ENCODE results near the gene OR6K6. TPM values are rescaled to one million over a fixed set of nuclear protein-coding genes. Genes with fewer than 3 reads are reported as not detected.

OR6K6 gene
- polyA plus RNA-seq, 1 of the 3 experiments (the other 2 are of a cell fraction): not detected

DNA sequence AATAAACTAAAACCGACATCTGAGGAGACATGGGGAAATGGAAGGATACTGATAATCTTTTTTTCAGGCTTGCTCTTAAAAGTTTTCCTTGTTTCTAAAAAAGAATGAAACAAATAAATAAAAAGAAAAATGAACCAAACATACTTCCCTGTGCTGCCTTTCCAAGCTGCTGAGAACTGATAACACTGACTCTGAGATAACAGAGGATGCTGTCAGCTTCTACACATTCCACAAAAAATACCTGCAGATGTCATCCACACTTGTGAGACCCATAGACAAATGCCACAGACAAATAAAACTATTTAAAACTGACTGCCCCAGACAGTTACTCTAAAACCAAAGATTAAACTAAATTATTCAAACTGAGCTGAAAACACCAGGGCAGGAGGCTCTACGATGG is 22.0 kb upstream of the OR6K6 start:
- ChIA-PET CTCF (no interaction called here), POLR2A (no interaction called here)
- H3K9me3 ChIP-seq: no peaks in the 10 kb centered on the region
- H3K4me2 ChIP-seq: no peak overlapping the region
- H3K9ac ChIP-seq: no peak overlapping the region
- TF ChIP-seq JUND (IDR thresholded peaks at IDR 0.05): no peak
- no peak for TF ChIP-seq RFX5 (IDR thresholded peaks at IDR 0.05; ENCODE audit: low read length)
- TF ChIP-seq NFIC (IDR thresholded peaks at IDR 0.05; ENCODE audit: borderline replicate concordance): no peak
- DNase-seq: no peak
- H3K4me1 ChIP-seq (ENCODE audit: control insufficient read depth in 1 of 2, insufficient read depth in 2 of 2, low read depth in 1 of 2, low read length in 1 of 2): no peaks in the 10 kb centered on the region
- no peaks in the 10 kb centered on the region for H3K27me3 ChIP-seq (ENCODE audit: insufficient read depth)
- H3K4me3 ChIP-seq (ENCODE audit: low read depth in 2 of 2, low read length in 1 of 2): no peak overlapping the region
- 2% methylated on average over 2 of the region's 2 CpGs for WGBS (ENCODE audit: low lambda C conversion rate)
- H3K27ac ChIP-seq (ENCODE audit: low read depth in 2 of 2, low read length in 1 of 2): no peak overlapping the region
- H2AFZ ChIP-seq (ENCODE audit: low read depth): no peak overlapping the region
- H3K36me3 ChIP-seq (replicated peaks in 1 of 2; ENCODE audit: control insufficient read depth in 1 of 2, insufficient read depth in 2 of 2, low read length in 1 of 2): no peaks in the 10 kb centered on the region
- no peaks in the 10 kb centered on the region for H3K79me2 ChIP-seq (ENCODE audit: insufficient read depth)
- H4K20me1 ChIP-seq (ENCODE audit: insufficient read depth): no peaks in the 10 kb centered on the region
- H3K9me2 ChIP-seq: no peaks in the 10 kb centered on the region
- no peaks in the 10 kb centered on the region for H3F3A ChIP-seq (replicated peaks; ENCODE audit: insufficient read depth)

DNA sequence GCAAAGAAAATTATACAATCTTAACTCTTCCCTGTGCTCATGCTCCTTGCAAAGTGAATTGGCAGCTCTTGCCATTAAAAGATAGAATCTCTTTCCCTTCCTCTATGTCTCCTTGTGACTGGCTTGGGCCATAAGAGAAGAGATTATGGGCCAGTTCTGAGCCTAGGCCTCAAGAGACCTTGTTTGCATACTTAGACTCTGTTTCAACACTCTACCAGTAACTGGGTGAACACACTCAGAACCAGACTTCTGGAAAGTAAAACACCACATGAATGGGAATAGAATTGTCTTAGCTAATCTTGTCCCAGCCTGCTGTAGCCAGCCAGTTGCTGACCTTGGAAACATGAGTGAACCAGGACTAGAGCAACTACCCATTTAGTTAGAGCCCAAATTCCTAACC is 18.7 kb upstream of the OR6K6 start:
- no peak overlapping the region for H3K4me3 ChIP-seq (ENCODE audit: low read depth in 2 of 2, low read length in 1 of 2)
- H3K9me3 ChIP-seq: no peaks in the 10 kb centered on the region
- no peak for TF ChIP-seq MXI1 (IDR thresholded peaks at IDR 0.05; ENCODE audit: low read depth, low read length)
- no peak for TF ChIP-seq GABPA (IDR thresholded peaks at IDR 0.05; ENCODE audit: low read depth)
- no peak for TF ChIP-seq POLR2AphosphoS5 (IDR thresholded peaks at IDR 0.05; ENCODE audit: low read depth, low read length)
- no peak for TF ChIP-seq FOXJ3 (CRISPR knock-in tag; IDR thresholded peaks at IDR 0.05)
- TF ChIP-seq FOXM1 (IDR thresholded peaks at IDR 0.05; ENCODE audit: low read depth): no peak
- TF ChIP-seq TAF1 (IDR thresholded peaks at IDR 0.05; ENCODE audit: borderline replicate concordance, low read depth, low read length): no peak
- no peak for TF ChIP-seq RXRA (IDR thresholded peaks at IDR 0.05; ENCODE audit: borderline replicate concordance, low read depth)
- TF ChIP-seq TCF12 (IDR thresholded peaks at IDR 0.05): no peak
- no peak for TF ChIP-seq CHD2 (IDR thresholded peaks at IDR 0.05; ENCODE audit: low read length, partially characterized antibody)
- TF ChIP-seq EP300 (IDR thresholded peaks at IDR 0.05; ENCODE audit: borderline replicate concordance in 1 of 2, low read depth in 1 of 2, low read length in 1 of 2): no peak
- no peak for TF ChIP-seq NRF1 (IDR thresholded peaks at IDR 0.05; ENCODE audit: low read depth, low read length)
- TF ChIP-seq, protein P1, sequence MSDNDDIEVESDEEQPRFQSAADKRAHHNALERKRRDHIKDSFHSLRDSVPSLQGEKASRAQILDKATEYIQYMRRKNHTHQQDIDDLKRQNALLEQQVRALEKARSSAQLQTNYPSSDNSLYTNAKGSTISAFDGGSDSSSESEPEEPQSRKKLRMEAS (IDR thresholded peaks at IDR 0.05; ENCODE audit: low read depth): no peak
- H3K4me2 ChIP-seq: no peak overlapping the region
- no peak overlapping the region for H2AFZ ChIP-seq (ENCODE audit: low read depth)
- H3F3A ChIP-seq (replicated peaks; ENCODE audit: insufficient read depth): no peaks in the 10 kb centered on the region
- no peaks in the 10 kb centered on the region for H3K79me2 ChIP-seq (ENCODE audit: insufficient read depth)
- no peak overlapping the region for H3K27ac ChIP-seq (ENCODE audit: low read depth in 2 of 2, low read length in 1 of 2)
- no peaks in the 10 kb centered on the region for H3K36me3 ChIP-seq (replicated peaks in 1 of 2; ENCODE audit: control insufficient read depth in 1 of 2, insufficient read depth in 2 of 2, low read length in 1 of 2)
- no peak overlapping the region for H3K9ac ChIP-seq
- ChIA-PET POLR2A (no interaction called here), CTCF (no interaction called here)
- no peaks in the 10 kb centered on the region for H3K4me1 ChIP-seq (ENCODE audit: control insufficient read depth in 1 of 2, insufficient read depth in 2 of 2, low read depth in 1 of 2, low read length in 1 of 2)
- H4K20me1 ChIP-seq (ENCODE audit: insufficient read depth): no peaks in the 10 kb centered on the region
- H3K27me3 ChIP-seq (ENCODE audit: insufficient read depth): peaks cover 5% of the 10 kb centered on the region; the same call in 1 of the 2 replicates
- no peaks in the 10 kb centered on the region for H3K9me2 ChIP-seq
- DNase-seq: no peak

DNA sequence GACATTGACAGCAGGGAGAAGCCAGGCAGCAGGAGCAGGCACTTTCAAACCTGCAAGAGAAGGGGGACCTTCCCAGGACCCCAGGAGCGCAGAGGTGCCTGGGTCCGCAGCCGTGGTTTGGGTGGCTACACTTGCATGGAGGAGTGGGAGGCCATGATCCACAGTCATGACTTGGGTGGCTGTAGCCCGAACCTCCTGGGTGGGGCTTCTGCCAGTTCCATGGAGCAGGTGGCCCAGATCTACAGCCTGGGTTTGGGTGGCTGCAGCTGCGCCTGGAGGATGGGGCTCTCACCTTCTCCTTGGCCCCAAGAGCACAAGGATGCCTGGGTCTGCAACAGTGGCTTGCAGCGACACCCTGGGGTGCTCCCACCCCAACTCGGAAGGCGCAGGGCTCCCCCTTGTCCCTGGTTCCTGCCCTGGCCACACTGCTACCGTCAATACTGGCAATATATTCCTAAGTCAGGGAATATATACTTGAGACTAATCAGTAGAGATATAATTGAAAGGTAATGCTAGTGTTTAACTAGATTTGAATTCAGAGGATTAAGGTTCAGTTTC is 2.3 kb upstream of the OR6K6 start:
- no peak overlapping the region for H2AFZ ChIP-seq (ENCODE audit: low read depth)
- H3K36me3 ChIP-seq (replicated peaks in 1 of 2; ENCODE audit: control insufficient read depth in 1 of 2, insufficient read depth in 2 of 2, low read length in 1 of 2): no peaks in the 10 kb centered on the region
- no peak for DNase-seq
- H3K9me2 ChIP-seq: 0 out of 2 replicates have a peak, but pooled peaks cover 2% of the 10 kb centered on the region
- no peak overlapping the region for H3K9ac ChIP-seq
- no peak overlapping the region for H3K4me3 ChIP-seq (ENCODE audit: low read depth in 2 of 2, low read length in 1 of 2)
- no peaks in the 10 kb centered on the region for H3K9me3 ChIP-seq
- ChIA-PET POLR2A (no interaction called here), CTCF (no interaction called here)
- no peak overlapping the region for H3K27ac ChIP-seq (ENCODE audit: low read depth in 2 of 2, low read length in 1 of 2)
- no peaks in the 10 kb centered on the region for H3K79me2 ChIP-seq (ENCODE audit: insufficient read depth)
- 7% methylated on average over 5 of the region's 9 CpGs for WGBS (ENCODE audit: low lambda C conversion rate)
- H3K4me2 ChIP-seq: no peak overlapping the region
- no peaks in the 10 kb centered on the region for H3K4me1 ChIP-seq (ENCODE audit: control insufficient read depth in 1 of 2, insufficient read depth in 2 of 2, low read depth in 1 of 2, low read length in 1 of 2)
- no peaks in the 10 kb centered on the region for H3F3A ChIP-seq (replicated peaks; ENCODE audit: insufficient read depth)
- no peaks in the 10 kb centered on the region for H4K20me1 ChIP-seq (ENCODE audit: insufficient read depth)
- H3K27me3 ChIP-seq (ENCODE audit: insufficient read depth): no peaks in the 10 kb centered on the region
- TF ChIP-seq ELF1 (IDR thresholded peaks at IDR 0.05): no peak
- TF ChIP-seq TAF1 (IDR thresholded peaks at IDR 0.05; ENCODE audit: borderline replicate concordance, low read depth, low read length): no peak
- TF ChIP-seq NRF1 (IDR thresholded peaks at IDR 0.05; ENCODE audit: low read depth, low read length): no peak
- TF ChIP-seq, protein P2, sequence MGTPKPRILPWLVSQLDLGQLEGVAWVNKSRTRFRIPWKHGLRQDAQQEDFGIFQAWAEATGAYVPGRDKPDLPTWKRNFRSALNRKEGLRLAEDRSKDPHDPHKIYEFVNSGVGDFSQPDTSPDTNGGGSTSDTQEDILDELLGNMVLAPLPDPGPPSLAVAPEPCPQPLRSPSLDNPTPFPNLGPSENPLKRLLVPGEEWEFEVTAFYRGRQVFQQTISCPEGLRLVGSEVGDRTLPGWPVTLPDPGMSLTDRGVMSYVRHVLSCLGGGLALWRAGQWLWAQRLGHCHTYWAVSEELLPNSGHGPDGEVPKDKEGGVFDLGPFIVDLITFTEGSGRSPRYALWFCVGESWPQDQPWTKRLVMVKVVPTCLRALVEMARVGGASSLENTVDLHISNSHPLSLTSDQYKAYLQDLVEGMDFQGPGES (IDR thresholded peaks at IDR 0.05; ENCODE audit: low read depth, low read length): no peak
- TF ChIP-seq CHD2 (IDR thresholded peaks at IDR 0.05; ENCODE audit: low read length, partially characterized antibody): no peak
- no peak for TF ChIP-seq SMC3 (IDR thresholded peaks at IDR 0.05; ENCODE audit: low read depth, low read length)
- no peak for TF ChIP-seq NFIC (IDR thresholded peaks at IDR 0.05; ENCODE audit: borderline replicate concordance)
- TF ChIP-seq MXI1 (IDR thresholded peaks at IDR 0.05; ENCODE audit: low read depth, low read length): no peak
- TF ChIP-seq RCOR1 (IDR thresholded peaks at IDR 0.05; ENCODE audit: low read length): no peak
- TF ChIP-seq, protein P3, sequence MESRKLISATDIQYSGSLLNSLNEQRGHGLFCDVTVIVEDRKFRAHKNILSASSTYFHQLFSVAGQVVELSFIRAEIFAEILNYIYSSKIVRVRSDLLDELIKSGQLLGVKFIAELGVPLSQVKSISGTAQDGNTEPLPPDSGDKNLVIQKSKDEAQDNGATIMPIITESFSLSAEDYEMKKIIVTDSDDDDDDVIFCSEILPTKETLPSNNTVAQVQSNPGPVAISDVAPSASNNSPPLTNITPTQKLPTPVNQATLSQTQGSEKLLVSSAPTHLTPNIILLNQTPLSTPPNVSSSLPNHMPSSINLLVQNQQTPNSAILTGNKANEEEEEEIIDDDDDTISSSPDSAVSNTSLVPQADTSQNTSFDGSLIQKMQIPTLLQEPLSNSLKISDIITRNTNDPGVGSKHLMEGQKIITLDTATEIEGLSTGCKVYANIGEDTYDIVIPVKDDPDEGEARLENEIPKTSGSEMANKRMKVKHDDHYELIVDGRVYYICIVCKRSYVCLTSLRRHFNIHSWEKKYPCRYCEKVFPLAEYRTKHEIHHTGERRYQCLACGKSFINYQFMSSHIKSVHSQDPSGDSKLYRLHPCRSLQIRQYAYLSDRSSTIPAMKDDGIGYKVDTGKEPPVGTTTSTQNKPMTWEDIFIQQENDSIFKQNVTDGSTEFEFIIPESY (IDR thresholded peaks at IDR 0.05; ENCODE audit: borderline replicate concordance, low read depth): no peak
- TF ChIP-seq, protein P4, sequence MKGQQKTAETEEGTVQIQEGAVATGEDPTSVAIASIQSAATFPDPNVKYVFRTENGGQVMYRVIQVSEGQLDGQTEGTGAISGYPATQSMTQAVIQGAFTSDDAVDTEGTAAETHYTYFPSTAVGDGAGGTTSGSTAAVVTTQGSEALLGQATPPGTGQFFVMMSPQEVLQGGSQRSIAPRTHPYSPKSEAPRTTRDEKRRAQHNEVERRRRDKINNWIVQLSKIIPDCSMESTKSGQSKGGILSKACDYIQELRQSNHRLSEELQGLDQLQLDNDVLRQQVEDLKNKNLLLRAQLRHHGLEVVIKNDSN (IDR thresholded peaks at IDR 0.05; ENCODE audit: borderline replicate concordance, low read depth): no peak

Data from SK-N-SH (cell line).